ENCODE measurements around the gene LATS2. TPM values are rescaled to one million over a fixed set of nuclear protein-coding genes. Genes with fewer than 3 reads are reported as not detected.

Gene LATS2
- 11.5 and 11.6 TPM in 2 replicates for total RNA-seq

GRCh38 chr13:21061029-21061763, at the start of gene LATS2:
TSS of gene LATS2 (minus strand) at chr13:21061586. CDS start at chr13:21046026, 15,560 bp downstream.

Other genes starting within 250 kb of the LATS2 start
- gene XPO4, start 158.8 kb downstream of the LATS2 start, total RNA-seq: 15.5 and 15.6 TPM in 2 replicates
- 65.1 and 67.2 TPM in 2 replicates for gene SAP18, start 78.5 kb upstream of the LATS2 start, total RNA-seq
- gene SKA3, start 115.0 kb upstream of the LATS2 start, total RNA-seq: 5.3 TPM in 2 replicates
- gene MRPL57, start 115.1 kb upstream of the LATS2 start, total RNA-seq: 14.4 and 18.8 TPM in 2 replicates

All from aortic smooth muscle cell (primary cell).